Epithelial cell of proximal tubule (primary cell): ENCODE results near the gene PTPRK. TPM values are rescaled to one million over a fixed set of nuclear protein-coding genes. Genes with fewer than 3 reads are reported as not detected.

Source experiments
- DNase-seq: peaks from one replicate; pipeline ENCODE4 v3.0.0-alpha.2; 2011; ENCODE audit warnings: low read depth
- H3K4me3 ChIP-seq: 2 replicates; pipeline ENCODE4 v1.5.1; 2011; ENCODE audit warnings: low read depth, mild to moderate bottlenecking, low read length
- CTCF ChIP-seq: conservative IDR thresholded peaks from 2 replicates; pipeline ENCODE4 v1.5.1; 2012; ENCODE audit warnings: low read depth, mild to moderate bottlenecking, low read length
- total RNA-seq: library from RNA; depleted of rRNA; stranded (reverse); fragments of >200 nt; gene quantifications from 2 replicates; pipeline ENCODE4 v1.2.3, GENCODE V29; 2015

The PTPRK gene
- total RNA-seq, 1 donor from 2014 or later: 42.5 TPM

GRCh38 chr6:128162423-128162822, 358.0 kb downstream of the PTPRK start:
- no peak overlapping the region for H3K4me3 ChIP-seq
- no peak for TF ChIP-seq CTCF
- DNase-seq: no peak

GRCh38 chr6:128161839-128162238, 358.6 kb downstream of the PTPRK start:
- DNase-seq: no peak
- no peak overlapping the region for H3K4me3 ChIP-seq
- TF ChIP-seq CTCF: no peak

GRCh38 chr6:128161263-128161662, 359.1 kb downstream of the PTPRK start:
- no peak for DNase-seq
- no peak overlapping the region for H3K4me3 ChIP-seq
- no peak for TF ChIP-seq CTCF

- H3K4me3 ChIP-seq: no peak overlapping the region
- TF ChIP-seq CTCF: no peak
- DNase-seq: no peak
Observed at GRCh38 chr6:128158496-128158895, 361.9 kb downstream of the PTPRK start.

- TF ChIP-seq CTCF: no peak
- no peak overlapping the region for H3K4me3 ChIP-seq
- DNase-seq: no peak
Observed at GRCh38 chr6:128156321-128157111, 363.9 kb downstream of the PTPRK start.

GRCh38 chr6:128155826-128156225, 364.6 kb downstream of the PTPRK start:
- no peak for TF ChIP-seq CTCF
- no peak overlapping the region for H3K4me3 ChIP-seq
- DNase-seq: no peak

- TF ChIP-seq CTCF: no peak
- no peak for DNase-seq
- no peak overlapping the region for H3K4me3 ChIP-seq
Observed at GRCh38 chr6:128152551-128152950, 367.8 kb downstream of the PTPRK start.
